ENCODE results near the gene CLDN1.

DNA sequence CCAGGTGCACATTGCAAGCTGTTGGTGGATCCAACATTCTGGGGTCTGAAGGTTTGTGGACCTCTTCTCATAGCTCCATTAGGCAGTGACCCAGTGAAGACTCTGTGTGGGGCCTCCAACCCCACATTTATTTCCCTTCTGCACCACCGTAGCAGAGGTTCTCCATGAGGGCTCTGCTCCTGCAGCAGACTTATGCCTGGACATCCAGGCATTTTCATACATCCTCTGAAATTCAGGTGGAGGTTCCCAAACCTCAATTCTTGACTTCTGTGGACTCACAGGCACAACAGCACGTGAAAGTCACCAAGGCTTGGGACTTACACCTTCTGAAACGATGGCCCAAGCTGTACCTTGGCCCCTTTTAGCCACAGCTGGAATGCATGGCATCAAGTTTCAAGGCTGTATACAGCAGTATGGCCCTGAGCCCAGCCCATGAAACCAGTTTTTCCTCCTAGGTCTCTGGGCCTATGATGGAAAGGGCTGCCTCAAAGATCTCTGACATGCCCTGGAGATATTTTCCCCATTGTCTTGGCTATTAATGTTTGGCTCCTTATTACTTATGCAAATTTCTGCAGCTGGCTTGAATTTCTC, 30.2 kb downstream of the CLDN1 start:
- TF ChIP-seq, protein P1, sequence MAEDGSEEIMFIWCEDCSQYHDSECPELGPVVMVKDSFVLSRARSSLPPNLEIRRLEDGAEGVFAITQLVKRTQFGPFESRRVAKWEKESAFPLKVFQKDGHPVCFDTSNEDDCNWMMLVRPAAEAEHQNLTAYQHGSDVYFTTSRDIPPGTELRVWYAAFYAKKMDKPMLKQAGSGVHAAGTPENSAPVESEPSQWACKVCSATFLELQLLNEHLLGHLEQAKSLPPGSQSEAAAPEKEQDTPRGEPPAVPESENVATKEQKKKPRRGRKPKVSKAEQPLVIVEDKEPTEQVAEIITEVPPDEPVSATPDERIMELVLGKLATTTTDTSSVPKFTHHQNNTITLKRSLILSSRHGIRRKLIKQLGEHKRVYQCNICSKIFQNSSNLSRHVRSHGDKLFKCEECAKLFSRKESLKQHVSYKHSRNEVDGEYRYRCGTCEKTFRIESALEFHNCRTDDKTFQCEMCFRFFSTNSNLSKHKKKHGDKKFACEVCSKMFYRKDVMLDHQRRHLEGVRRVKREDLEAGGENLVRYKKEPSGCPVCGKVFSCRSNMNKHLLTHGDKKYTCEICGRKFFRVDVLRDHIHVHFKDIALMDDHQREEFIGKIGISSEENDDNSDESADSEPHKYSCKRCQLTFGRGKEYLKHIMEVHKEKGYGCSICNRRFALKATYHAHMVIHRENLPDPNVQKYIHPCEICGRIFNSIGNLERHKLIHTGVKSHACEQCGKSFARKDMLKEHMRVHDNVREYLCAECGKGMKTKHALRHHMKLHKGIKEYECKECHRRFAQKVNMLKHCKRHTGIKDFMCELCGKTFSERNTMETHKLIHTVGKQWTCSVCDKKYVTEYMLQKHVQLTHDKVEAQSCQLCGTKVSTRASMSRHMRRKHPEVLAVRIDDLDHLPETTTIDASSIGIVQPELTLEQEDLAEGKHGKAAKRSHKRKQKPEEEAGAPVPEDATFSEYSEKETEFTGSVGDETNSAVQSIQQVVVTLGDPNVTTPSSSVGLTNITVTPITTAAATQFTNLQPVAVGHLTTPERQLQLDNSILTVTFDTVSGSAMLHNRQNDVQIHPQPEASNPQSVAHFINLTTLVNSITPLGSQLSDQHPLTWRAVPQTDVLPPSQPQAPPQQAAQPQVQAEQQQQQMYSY (CRISPR knock-in tag; IDR thresholded peaks at IDR 0.05), result no peak
- TF ChIP-seq, protein P2, sequence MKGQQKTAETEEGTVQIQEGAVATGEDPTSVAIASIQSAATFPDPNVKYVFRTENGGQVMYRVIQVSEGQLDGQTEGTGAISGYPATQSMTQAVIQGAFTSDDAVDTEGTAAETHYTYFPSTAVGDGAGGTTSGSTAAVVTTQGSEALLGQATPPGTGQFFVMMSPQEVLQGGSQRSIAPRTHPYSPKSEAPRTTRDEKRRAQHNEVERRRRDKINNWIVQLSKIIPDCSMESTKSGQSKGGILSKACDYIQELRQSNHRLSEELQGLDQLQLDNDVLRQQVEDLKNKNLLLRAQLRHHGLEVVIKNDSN (CRISPR knock-in tag; IDR thresholded peaks at IDR 0.05), result no peak
- TF ChIP-seq, protein P3, sequence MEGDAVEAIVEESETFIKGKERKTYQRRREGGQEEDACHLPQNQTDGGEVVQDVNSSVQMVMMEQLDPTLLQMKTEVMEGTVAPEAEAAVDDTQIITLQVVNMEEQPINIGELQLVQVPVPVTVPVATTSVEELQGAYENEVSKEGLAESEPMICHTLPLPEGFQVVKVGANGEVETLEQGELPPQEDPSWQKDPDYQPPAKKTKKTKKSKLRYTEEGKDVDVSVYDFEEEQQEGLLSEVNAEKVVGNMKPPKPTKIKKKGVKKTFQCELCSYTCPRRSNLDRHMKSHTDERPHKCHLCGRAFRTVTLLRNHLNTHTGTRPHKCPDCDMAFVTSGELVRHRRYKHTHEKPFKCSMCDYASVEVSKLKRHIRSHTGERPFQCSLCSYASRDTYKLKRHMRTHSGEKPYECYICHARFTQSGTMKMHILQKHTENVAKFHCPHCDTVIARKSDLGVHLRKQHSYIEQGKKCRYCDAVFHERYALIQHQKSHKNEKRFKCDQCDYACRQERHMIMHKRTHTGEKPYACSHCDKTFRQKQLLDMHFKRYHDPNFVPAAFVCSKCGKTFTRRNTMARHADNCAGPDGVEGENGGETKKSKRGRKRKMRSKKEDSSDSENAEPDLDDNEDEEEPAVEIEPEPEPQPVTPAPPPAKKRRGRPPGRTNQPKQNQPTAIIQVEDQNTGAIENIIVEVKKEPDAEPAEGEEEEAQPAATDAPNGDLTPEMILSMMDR (IDR thresholded peaks at IDR 0.05), result no peak
- TF ChIP-seq FOXJ3 (CRISPR knock-in tag; IDR thresholded peaks at IDR 0.05; ENCODE audit: borderline replicate concordance) (no peak), CREB1 (CRISPR knock-in tag; IDR thresholded peaks at IDR 0.05) (no peak), SP1 (CRISPR knock-in tag; conservative IDR thresholded peaks at IDR 0.05) (no peak), PRRX2 (CRISPR knock-in tag; IDR thresholded peaks at IDR 0.05) (no peak)
- TF ChIP-seq, protein P4, sequence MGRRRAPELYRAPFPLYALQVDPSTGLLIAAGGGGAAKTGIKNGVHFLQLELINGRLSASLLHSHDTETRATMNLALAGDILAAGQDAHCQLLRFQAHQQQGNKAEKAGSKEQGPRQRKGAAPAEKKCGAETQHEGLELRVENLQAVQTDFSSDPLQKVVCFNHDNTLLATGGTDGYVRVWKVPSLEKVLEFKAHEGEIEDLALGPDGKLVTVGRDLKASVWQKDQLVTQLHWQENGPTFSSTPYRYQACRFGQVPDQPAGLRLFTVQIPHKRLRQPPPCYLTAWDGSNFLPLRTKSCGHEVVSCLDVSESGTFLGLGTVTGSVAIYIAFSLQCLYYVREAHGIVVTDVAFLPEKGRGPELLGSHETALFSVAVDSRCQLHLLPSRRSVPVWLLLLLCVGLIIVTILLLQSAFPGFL (CRISPR knock-in tag; IDR thresholded peaks at IDR 0.05; ENCODE audit: borderline replicate concordance), result no peak
- TF ChIP-seq, protein P5, sequence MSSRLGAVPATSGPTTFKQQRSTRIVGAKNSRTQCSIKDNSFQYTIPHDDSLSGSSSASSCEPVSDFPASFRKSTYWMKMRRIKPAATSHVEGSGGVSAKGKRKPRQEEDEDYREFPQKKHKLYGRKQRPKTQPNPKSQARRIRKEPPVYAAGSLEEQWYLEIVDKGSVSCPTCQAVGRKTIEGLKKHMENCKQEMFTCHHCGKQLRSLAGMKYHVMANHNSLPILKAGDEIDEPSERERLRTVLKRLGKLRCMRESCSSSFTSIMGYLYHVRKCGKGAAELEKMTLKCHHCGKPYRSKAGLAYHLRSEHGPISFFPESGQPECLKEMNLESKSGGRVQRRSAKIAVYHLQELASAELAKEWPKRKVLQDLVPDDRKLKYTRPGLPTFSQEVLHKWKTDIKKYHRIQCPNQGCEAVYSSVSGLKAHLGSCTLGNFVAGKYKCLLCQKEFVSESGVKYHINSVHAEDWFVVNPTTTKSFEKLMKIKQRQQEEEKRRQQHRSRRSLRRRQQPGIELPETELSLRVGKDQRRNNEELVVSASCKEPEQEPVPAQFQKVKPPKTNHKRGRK (CRISPR knock-in tag; IDR thresholded peaks at IDR 0.05; ENCODE audit: borderline replicate concordance), result no peak

Measured in WTC11 (cell line).